ENCODE results near the gene KLC4. TPM values are rescaled to one million over a fixed set of nuclear protein-coding genes. Genes with fewer than 3 reads are reported as not detected.

Gene KLC4
- total and polyA plus RNA-seq, 9 of the 15 experiments (the other 6 are each of a cell fraction or from before 2014, with no cell fraction given), result 1.7 to 16.2 (median 7.7) TPM

DNA sequence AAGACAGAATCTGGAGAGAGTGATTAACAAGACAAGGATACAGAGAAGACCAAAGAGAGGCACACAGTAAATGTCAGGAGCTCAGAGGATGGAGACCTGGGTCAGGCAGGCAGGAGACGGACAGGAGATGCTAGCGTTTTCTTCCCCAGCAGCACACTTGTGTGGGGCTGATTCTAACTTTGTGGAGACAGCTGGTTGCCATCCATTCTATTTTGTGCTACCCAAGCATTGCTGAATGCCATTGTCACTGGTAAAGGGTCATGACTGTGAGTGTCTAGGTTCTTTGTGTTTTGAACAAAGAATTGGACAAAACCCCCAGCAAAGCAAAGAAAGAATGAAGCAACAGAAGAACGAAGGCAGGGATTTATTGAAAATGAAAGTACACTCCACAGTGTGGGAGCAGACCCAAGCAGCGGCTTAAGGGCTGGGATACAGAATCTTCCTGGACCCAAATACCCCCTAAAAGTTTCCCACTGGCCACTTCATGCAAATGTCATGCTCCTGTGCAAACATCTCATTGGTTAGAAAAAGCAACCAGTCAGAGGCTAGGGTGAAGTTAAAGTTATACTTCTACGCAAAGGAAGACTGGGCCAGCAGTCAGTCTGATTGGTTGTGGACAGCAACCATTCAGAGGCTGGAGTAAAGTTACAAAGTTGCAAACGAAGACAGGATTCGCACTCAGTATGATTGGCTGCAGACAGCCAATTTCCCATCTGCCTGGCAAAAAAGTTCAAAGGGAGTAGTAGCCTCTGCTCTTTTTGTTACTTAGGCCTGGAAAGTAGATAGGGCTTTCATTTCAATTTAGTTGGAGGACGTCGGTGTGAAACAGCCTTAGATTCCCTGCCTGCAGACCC, 34.2 kb downstream of the KLC4 start (continued):
- TF ChIP-seq, protein P1, sequence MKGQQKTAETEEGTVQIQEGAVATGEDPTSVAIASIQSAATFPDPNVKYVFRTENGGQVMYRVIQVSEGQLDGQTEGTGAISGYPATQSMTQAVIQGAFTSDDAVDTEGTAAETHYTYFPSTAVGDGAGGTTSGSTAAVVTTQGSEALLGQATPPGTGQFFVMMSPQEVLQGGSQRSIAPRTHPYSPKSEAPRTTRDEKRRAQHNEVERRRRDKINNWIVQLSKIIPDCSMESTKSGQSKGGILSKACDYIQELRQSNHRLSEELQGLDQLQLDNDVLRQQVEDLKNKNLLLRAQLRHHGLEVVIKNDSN (CRISPR knock-in tag; IDR thresholded peaks at IDR 0.05), result no peak
- TF ChIP-seq ZNF407 (IDR thresholded peaks at IDR 0.05; ENCODE audit: low read depth), result no peak
- TF ChIP-seq SIN3B (IDR thresholded peaks at IDR 0.05; ENCODE audit: low read depth), result no peak
- TF ChIP-seq E2F5 (CRISPR knock-in tag; IDR thresholded peaks at IDR 0.05), result no peak
- TF ChIP-seq ZBTB7A (IDR thresholded peaks at IDR 0.05; ENCODE audit: borderline replicate concordance, control insufficient read depth, low read depth, low read length), result no peak
- TF ChIP-seq CREBBP (IDR thresholded peaks at IDR 0.05; ENCODE audit: low read depth, low read length), result no peak
- no peak for TF ChIP-seq PRMT5 (CRISPR knock-in tag; IDR thresholded peaks at IDR 0.05)
- TF ChIP-seq L3MBTL2 (IDR thresholded peaks at IDR 0.05), result peak; percentile 76
- TF ChIP-seq MEIS2 (IDR thresholded peaks at IDR 0.05; ENCODE audit: partially characterized antibody), result peak; percentile 60
- TF ChIP-seq, protein P2, sequence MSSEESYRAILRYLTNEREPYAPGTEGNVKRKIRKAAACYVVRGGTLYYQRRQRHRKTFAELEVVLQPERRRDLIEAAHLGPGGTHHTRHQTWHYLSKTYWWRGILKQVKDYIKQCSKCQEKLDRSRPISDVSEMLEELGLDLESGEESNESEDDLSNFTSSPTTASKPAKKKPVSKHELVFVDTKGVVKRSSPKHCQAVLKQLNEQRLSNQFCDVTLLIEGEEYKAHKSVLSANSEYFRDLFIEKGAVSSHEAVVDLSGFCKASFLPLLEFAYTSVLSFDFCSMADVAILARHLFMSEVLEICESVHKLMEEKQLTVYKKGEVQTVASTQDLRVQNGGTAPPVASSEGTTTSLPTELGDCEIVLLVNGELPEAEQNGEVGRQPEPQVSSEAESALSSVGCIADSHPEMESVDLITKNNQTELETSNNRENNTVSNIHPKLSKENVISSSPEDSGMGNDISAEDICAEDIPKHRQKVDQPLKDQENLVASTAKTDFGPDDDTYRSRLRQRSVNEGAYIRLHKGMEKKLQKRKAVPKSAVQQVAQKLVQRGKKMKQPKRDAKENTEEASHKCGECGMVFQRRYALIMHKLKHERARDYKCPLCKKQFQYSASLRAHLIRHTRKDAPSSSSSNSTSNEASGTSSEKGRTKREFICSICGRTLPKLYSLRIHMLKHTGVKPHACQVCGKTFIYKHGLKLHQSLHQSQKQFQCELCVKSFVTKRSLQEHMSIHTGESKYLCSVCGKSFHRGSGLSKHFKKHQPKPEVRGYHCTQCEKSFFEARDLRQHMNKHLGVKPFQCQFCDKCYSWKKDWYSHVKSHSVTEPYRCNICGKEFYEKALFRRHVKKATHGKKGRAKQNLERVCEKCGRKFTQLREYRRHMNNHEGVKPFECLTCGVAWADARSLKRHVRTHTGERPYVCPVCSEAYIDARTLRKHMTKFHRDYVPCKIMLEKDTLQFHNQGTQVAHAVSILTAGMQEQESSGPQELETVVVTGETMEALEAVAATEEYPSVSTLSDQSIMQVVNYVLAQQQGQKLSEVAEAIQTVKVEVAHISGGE (CRISPR knock-in tag; IDR thresholded peaks at IDR 0.05), result no peak
- no peak for TF ChIP-seq SMARCC2 (IDR thresholded peaks at IDR 0.05; ENCODE audit: low read depth)
- no peak for TF ChIP-seq USF2 (CRISPR knock-in tag; IDR thresholded peaks at IDR 0.05)
